ENCODE measurements around the gene CISTR.
A peak's percentile ranks its signal among the peaks of the same experiment; 100 is the strongest.
"Not testable (repeated sequence)": the region's sequence is repeated elsewhere in the genome, so short reads cannot be mapped to it uniquely, and the experiment has no call there.

Gene CISTR

DNA sequence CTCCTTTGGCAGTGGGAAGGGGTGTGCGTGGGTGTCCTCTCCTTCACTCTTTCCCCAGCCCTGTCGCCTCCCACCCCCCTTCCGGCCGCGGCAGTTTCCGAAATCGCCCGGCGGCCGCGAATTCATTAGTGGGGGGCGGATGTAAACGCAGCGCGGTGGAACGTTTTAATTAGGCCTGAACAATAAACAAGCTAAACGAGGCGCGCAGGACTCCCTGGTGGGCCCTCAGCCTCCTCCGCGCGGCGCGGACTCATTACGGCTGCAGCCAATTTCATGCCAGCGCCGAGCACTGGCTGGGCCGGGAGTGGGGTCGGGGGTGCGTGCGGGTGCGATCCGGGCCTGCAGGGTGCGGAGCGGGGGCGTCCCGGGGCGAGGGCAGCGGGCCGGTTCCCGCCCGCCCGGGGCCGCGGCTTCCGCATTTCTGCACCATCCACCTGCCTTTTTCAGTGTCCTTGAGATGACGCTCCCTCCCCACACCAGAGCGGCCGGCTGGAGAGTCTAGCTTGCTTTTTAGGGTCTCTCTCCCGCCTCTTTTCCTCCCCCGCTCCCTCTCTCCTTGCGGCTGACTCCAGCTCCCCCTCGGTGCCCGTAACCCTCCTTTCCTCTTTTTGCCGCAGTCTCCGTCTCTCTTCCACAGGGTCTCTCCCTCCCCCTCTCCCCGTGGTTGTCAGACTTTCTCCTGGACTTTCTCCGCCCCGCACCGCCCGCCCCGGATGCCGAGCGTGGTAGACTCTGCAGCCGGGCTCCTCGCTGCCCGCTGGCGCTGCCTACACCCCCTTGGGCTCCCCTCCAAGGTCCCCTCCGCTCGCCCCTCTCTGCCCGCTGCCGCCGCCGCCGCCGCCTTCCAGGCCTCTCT is at the start of gene CISTR:
TSS of gene CISTR (minus strand) at position 644 of the 856 bp plus-strand sequence.
- DNase-seq (ENCODE audit: low spot score), result peak; percentile 49

DNA sequence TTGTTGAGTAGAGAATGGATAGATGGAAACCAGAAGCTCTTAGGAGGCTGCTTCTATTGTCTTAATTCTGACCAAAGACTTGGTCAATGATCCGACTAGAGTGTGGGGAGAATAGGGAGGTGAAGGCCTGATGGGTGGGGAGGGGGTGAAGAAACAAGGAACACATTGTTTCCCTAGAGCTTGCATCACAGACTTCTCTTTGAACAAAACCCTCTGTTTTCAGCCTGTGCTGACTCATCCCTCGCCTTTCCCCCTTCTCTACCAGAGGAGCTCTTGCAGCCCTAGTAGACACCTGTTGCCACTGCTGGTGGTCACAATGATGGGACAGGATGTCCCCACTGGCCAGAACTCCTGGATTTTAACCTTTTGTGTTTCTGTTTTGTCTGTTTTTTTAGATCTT is 46.8 kb upstream of the CISTR start:
- DNase-seq (ENCODE audit: low spot score), result peak; percentile 27

DNA sequence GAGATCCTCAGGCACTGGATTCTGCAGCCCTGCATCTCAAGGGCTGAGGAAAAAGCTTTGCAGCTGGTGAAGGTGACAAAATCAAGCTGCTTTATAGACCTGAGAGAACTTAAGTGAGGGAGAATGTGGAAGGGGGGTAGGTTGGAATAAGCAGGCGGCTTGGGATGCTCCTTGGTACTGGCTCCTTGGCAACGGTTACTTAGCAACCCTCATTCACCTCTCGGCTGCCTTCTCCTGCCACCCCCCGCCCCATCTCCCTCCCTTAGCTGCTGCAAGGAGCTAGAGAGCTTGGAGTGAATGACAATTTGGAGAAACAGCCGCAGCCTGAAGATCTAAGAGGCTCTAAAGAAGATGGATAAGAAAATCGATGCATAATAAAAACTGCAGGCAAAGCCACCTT is 44.1 kb upstream of the CISTR start:
- DNase-seq (ENCODE audit: low spot score), result no peak

DNA sequence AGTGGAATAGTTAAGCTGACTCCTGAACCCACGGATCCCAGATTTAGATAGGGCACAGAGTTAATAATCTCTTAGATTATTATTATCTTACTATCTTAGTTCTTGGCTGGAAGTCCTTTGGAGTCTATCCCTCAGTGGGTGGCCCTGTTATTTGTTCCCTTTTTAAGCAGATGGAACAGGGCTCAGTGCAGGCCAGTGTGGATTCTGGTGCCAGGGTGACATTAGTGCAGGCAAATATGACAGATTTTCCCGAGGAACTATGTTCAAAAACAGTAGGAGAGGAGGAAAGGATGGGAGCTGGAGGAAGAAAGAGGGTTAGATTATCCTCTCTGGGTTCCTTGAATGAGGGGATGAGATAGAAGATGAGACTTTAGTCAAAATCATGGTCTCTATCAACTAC is 41.4 kb upstream of the CISTR start:
- no peak for DNase-seq (ENCODE audit: low spot score)

DNA sequence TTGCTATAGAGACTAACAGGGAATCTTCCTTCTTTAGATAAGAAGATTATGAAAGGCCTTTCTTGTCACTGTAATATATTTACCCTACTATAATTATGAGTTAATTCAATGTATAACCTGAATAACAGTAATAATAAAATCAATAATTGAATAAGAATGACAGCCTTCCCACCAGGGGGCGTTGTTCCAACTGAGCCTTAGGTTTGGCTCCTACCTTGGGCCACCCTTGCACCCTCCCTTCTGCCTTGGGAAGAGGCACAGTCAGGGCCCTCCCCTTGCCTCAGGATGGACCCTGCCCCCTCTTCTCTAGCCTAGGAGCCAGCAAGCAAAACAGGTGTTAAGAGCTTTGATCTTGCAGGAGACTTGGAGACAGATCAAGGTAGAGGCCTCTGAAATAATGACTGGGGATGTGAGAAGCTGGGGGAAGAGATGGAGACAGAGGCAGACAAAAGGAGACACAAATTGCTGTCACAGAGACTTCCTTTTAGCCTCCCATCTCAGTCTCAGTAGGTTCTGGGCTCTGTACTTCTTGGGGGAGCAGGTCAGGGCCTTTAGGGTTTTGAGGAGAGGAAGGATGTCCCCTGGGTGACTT is 40.1 kb upstream of the CISTR start:
- DNase-seq (ENCODE audit: low spot score), result peak; percentile 61

DNA sequence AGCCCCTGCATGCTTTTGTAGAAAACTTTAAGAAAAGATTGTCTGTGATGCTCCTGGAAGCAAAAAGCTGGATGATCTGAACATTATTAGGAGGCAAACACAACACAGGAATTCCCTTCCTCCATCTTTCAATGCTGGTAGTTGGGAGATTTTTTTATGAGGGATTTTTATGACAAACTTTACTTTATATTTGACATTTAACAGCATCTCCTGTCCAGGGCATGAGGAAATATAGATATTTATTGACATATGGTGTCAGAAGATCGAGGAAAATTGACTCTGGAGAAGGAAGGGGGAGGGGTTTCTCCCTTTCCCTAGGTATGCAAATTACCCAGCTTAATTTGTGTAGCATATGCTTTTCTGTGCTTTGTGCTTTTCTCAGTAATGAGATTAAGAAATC is 37.8 kb upstream of the CISTR start:
- DNase-seq (ENCODE audit: low spot score), result no peak

DNA sequence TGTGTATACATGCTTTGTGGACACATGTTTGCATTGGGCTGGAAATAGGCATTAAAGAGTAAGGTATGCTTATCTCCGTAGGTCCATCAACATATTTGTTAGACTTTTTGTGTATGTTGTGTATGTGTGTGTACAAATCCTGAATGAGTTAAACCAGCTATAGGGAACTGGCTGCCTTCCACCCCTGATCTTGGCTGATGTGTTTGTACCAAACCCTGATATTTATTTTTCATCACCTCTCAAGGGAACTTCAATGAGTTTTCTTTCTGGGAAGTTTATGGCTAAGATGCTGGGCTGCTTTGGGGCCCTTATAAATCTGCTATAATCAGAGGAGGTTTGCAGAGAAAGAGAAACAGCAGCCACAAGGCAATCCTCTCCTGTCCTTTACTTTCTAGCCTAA is 37.1 kb upstream of the CISTR start:
- DNase-seq (ENCODE audit: low spot score), result no peak

DNA sequence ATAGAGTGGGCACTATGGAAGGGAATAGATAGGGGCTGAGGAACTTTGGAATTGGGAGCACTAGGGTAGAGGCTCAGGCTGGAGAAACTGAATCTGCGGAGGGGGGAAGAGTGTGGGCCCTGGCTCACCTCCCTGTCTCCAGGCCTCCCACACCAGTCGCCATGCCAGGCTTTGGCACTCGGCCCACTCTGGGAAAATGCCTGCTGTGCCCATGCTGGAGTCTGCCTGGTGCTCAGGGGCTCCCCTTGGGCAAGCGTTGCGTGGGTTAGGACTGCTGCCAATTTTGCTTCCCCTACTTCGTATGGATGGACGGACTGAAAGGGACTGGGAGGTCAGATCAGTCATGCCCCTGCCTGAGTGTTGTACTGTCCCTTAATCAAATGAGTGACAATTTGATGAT is 34.6 kb upstream of the CISTR start:
- DNase-seq (ENCODE audit: low spot score), result no peak

DNA sequence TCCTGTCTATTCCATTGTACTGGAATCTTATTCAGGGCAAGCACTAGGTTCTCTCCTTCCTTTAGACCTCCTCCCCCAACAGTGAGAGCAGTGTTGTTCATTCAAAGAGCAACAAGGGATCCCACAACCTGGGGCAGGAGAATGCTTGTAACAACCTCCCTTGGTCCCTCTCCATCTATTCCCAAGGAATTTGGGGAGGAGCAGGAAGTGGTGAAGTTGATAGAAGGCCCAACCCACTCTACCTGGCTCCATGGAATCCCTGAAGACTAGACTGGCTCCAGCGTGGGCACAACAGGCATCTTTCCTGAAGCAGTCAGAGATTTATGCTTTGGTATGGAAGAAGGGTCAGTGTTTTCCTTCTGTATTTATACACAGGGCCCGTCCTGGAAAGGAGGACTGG is 33.4 kb upstream of the CISTR start:
- no peak for DNase-seq (ENCODE audit: low spot score)

DNA sequence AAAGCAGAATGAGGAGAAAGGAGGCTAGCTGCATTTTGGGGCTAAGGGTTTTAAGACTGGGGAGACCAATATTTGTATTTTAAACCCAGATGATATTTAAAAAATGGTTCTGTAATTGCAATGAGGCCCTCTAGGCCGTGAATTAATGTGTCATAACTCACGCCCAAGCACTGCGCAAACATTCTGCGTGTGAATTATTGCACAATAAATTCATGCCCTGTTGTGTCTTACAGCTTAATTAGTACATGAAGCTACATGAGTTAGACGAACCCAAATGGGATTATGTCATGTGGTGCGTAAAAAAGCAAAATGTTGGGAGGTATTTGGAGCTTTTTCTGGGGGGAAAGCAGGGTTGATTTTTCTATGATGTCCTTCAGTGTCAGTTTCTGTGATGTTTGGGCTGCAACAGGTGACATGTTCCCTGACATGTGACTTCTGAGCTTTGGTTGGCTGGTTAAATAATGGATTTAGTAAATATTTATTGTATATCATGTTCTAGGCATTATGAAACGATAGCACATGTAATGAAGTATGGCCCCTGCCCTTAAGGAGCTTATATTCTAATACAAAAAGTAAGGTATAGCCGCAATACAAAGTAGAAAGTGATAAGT is 30.4 kb upstream of the CISTR start:
- no peak for DNase-seq (ENCODE audit: low spot score)

DNA sequence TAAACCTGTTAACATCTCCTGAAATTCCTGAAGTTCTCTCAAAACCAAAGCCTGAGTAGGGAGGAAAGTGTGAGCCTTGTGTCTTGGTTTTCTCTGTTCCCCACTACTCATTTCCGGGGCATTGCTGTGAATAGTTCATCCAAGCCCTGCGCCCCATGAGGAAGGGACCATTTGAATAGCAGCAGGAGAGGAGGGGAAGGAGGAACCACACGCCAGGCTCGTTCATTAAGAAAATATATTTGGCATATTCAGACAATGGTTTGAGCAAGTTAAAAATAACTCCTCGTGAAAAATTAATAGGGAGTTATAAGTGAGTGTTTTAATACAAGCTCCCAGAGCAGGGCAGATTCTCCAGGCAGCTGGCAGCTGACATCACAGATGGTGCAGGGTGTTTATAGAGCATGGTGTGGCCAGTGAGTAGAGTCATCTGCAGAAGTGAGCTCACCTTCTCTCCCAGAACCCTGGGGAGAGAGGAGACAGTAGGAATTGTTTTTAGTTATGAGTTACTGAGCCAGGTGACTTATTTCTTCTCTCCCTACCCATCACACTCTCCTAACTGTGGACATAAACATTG is 29.5 kb upstream of the CISTR start:
- no peak for DNase-seq (ENCODE audit: low spot score)

DNA sequence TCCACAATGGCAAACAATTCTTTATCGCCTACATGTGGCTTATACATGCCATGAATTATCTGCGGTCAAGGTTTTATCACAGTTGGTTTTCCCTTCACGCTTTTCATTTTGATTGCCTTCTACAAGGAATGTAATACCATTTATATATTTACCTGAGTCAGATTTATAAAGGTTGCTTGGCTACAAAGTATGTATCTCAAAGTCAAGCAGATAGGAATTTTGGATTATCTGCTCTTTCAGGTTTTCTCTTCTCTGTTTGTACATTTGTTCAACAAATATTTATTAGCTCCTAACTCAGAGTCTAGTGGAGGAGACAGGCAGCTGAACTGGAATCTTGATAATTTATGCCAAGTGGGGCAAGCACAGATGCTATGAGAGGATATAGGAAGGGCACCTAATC is 28.5 kb upstream of the CISTR start:
- DNase-seq (ENCODE audit: low spot score), result no peak

DNA sequence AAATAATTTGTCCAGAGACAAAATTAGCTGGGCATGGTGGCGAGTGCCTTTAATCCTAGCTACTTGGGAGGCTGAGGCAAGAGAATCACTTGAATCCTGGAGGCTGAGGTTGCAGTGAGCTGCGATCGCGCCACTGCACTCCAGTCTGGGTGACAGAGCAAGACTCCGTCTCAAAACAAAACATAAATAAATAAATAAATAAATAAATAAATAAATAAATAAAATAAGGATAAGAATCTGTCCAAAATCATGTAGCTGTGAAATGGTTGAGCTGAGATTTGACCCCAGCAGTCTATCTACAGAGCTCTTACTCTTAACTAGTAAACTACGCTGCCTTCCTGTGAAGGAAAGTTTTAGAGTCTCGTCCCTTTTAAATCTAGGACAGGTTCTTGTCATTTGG is 27.9 kb upstream of the CISTR start:
- not testable (repeated sequence) for DNase-seq (ENCODE audit: low spot score)

DNA sequence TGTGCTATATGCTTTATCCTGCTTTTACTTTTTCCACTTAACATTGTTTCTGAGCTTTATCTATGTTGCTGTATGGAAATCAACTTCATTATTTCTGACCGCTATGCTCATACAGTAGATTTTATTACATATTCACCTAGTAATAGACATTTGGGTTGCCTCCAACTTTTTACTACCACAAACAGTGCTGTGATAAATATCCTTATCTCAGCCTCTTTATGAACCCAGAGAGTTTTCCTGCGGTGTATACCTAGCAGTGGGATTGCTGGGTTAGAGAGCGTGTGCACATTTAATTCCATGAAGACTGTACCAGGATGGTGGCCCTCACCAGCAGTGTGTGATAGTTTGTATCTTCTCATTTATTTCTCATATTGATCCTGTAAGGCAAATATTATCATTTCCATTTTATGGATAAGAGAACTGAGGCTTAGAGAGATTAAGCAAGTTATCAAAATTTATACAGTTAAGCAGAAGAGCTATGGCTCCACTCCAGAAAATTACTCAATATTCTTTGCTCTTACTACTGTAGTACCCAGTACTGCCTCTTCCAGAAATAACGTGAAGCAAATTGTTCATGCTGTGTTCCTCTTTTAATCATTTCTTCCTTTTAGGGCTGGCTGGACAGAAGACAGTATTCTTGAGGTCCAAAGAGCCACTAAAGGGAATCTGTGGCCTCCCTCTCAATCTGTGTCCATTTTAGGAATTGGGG is 26.3 kb upstream of the CISTR start:
- DNase-seq (ENCODE audit: low spot score), result no peak

DNA sequence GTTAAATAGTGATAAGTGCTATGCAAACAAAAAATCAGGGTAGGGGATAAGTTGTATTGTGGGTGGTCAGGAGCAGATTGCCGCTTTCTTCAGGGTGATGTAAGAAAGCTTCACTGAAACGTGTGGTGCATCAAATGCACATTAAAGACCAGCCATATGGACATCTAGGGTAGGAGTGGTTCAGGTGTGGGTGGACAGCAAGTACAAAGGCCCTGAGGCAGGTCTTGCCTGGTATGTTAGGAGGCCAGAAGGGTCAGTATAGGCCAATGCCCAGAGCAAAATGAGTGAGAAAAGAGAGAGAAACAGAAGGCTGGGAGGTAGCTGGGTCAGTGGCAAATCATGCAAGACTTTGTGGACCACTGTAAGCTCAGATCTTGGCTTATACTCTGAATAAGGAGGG is 25.6 kb upstream of the CISTR start:
- no peak for DNase-seq (ENCODE audit: low spot score)

DNA sequence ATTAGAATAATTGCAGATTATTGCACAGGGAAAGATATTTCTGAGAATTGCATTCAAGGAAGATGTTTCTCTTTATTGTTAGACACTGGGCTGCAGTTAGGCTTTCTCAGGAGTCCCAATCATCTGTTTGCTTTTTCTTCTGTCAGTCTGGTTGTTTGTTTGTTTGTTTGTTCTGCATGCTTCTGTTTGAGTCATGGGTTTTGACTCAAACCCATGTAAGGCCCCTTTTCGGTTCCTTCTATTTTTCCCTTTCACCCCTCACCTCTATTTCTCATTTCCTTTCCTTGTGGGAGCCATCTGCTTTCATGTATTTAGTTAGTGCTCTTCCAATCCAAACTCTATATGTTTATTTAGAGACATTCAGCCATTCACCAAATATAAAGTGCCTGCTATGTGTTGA is 25.1 kb upstream of the CISTR start:
- no peak for DNase-seq (ENCODE audit: low spot score)

DNA sequence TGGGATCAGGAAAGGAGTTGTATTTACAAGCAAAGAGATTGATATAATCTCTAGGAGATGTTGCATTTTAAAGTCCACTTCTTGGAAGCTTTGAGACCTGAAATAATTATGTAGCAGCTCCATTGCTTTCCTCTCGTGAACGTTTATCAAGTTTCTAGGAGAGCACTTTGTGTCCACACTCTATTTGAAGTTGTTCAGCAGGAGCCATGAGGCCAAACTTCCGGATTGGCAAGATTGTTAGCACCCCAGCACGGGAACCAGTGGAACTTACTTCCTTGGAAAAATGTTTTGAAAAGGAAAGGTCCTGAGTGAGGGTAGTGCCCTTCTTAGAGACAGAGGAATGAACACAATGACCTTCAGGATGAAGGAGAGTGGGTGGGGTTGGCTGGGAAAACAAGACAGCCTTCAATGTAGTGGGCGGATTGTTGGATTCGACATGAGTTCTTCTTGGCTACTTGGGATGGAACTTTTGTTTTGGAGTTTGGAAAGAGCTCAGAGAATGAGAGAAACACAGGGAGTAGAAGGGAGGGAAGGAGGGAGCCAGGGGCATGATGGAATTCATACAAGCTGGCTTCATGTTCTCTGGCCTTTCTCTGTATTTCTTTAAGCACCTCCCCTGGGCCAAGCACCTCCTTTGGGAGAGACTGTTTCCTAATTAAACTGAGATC is 23.8 kb upstream of the CISTR start:
- no peak for DNase-seq (ENCODE audit: low spot score)

DNA sequence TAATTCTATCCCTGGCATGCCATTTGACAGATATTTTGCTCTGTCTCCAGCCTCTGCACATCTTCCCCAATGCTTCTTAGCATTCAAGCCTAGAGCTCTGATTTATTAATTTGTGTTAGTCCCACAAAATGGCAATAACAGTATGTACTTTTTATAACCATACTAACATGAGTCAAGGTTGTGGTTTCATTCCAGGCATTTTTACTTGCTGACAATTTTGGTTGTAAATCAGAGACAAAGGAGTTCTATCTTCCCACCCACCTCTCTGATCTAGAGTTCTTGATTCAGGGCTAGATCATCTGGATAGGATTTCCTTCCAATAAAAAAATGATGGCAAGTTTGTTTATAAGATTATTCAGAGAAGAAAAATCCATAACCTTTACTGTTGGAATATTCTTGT is 18.5 kb upstream of the CISTR start:
- DNase-seq (ENCODE audit: low spot score), result no peak

DNA sequence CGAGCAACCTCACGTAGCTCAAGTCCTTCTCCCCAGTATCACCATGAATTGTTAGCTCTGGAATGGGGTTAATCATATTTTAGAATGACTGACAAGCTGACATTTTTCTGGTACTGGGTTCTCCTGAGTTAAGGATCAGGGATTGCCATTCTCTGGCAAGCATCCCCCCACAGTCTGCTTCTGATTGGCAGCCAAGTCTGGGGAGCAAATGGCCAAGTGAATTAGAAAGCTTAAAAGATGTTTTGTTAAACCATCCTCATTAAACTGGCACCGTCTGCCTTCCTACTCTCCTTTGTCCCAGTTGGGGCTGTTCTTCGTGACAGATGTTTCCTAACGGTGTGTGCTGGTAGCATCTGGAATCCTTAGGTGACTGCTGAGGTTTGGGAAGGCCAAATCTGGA is 17.2 kb upstream of the CISTR start:
- DNase-seq (ENCODE audit: low spot score), result no peak

DNA sequence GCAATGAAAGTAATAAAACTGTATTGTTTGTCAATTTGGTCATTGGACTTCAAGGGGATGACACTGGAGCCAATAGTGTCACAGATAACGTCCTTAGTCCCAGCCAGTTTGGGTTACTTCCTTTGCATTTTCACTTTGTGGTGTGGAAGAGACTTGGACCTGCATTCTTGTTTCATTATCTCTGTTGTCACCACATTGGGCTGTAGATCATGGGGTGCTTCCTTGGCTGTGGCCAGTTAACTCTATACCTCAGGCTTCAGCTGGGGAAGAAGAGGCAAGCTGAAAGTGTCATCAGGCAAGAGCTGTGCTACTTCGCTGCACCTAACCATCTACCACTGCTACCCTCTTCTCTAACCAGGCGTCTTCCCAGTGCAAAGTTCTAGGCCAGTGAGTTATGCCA is 15.1 kb upstream of the CISTR start:
- no peak for DNase-seq (ENCODE audit: low spot score)

DNA sequence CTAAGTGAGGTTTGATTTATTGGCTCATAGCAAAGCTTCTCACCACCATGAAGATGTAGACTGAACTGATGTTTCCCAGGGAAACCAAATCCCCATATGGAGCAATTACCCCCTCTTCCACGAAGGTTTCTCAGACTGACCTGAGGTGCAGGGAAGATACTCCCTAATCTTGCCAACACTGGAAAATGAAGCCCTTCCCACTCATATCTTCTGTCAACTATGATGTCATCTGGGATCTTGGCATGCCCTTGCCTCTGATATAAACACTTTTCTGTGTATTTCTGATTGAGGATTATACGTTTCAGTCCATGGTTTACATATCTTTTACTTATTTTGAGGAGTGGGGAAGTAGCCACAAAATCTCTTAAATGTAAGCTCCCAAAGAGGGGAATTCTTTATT is 14.1 kb upstream of the CISTR start:
- DNase-seq (ENCODE audit: low spot score), result no peak

DNA sequence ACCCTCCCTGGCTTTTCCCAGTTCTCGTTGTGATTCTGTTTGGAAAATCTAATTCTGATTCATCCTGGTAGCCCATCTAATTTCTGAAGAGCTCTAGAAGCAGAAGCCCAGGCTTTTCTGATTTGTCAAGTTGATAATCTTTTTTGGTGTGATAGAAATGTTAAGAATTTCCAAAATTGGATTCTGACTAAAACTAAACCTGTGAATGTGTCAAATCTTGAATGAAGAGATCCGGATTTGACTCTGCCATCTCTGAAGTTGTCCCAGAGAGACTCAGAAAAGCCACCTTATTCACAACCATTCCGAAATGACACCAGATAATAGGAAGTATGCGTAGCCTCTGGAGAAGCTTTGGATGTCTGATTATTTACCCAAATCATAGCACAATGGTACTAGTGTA is 12.8 kb upstream of the CISTR start:
- DNase-seq (ENCODE audit: low spot score), result no peak
